ENCODE measurements around the gene SH3RF3.
A peak's percentile ranks its signal among the peaks of the same experiment; 100 is the strongest.

The SH3RF3 gene

DNA sequence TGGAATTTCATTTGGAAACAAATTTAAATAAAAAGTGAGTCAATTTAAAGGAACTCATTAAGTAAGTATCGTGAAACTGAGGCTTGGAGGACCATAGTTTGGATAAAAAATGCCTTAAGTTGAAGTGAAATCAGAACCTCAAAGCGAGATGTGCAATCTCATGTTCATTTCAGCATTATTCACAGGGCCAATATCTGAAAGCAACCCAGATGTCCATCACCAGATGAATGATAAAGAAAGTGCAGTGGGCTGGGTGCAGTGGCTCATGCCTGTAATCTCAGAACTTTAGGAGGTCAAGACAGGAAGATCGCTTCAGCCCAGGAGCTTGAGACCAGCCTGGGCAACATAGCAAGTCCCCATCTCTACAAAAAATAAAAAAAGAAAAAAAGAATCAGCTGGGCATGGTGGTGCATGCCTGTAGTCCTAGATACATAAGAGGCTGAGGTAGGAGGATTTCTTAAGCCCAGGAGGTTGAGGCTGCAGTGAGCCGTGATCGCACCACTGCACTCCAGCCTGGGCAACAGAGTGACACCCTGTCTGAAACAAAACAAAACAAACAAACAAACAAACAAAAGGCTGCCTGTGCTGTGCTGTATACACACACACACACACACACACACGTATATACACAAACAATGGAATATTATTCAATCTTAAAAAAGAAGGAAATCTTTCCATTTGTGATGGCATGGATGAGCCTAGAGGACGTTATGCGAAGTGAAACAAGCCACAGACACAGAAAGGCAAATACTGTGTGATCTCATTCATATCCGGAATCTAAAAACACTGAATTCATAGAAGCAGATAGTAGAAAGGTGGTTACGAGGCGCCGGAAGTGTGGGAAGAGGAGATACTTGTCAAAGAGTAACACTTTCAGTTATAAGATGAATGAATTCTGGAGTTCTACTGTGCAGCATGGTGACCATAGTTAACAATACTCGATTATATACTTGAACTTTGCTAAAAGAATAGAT lies 14.5 kb downstream of the SH3RF3 start:
- Histone ChIP-seq H4K8ac (ENCODE audit: low read length) (no peak overlapping the region), H2BK5ac (ENCODE audit: low read depth, low read length, poor library complexity, severe bottlenecking) (no peak overlapping the region), H3K4me3 (ENCODE audit: insufficient read depth in 1 of 2, low read depth in 1 of 2, low read length in 2 of 2) (no peak overlapping the region), H3K4ac (ENCODE audit: low read depth in 1 of 2, low read length in 2 of 2) (no peak overlapping the region), H2BK12ac (ENCODE audit: low read length in 2 of 2) (no peak overlapping the region), H3K23ac (ENCODE audit: low read length in 2 of 2) (no peak overlapping the region), H2BK15ac (ENCODE audit: low read depth, poor library complexity, severe bottlenecking) (no peak overlapping the region), H3K4me1 (ENCODE audit: control insufficient read depth, insufficient read depth, low read depth, low read length) (peaks cover 2% of the 10 kb centered on the region), H4K91ac (ENCODE audit: low read length) (no peak overlapping the region), H3K14ac (ENCODE audit: low read length in 2 of 2) (no peak overlapping the region), H2AK5ac (ENCODE audit: low read length, severe bottlenecking) (no peak overlapping the region), H3K79me1 (replicated peaks; ENCODE audit: low read length, poor library complexity, severe bottlenecking) (peaks cover 57% of the 10 kb centered on the region), H3K18ac (ENCODE audit: low read depth in 1 of 2, low read length in 2 of 2) (no peak overlapping the region), H2BK120ac (ENCODE audit: low read depth, low read length) (no peak overlapping the region), H3K27ac (ENCODE audit: low read length, poor library complexity, severe bottlenecking) (no peak overlapping the region), H3K9ac (ENCODE audit: low read length) (no peak overlapping the region), H3K27me3 (ENCODE audit: control insufficient read depth in 1 of 2, insufficient read depth in 1 of 2, low read length in 2 of 2) (peaks cover 0 to 6% of the 10 kb centered on the region in 2 experiments), H3K9me3 (ENCODE audit: control insufficient read depth, low read length) (no peaks in the 10 kb centered on the region), H2AFZ (ENCODE audit: low read depth, low read length) (no peak overlapping the region), H3K4me2 (ENCODE audit: low read length, poor library complexity, severe bottlenecking) (no peak overlapping the region), H3K36me3 (ENCODE audit: control insufficient read depth in 1 of 2, insufficient read depth in 2 of 2, low read depth in 1 of 2, low read length in 2 of 2) (no peaks in the 10 kb centered on the region)
- WGBS: 98% methylated on average over 7 of the region's 13 CpGs
- DNase-seq: no peak

GRCh38 chr2:109144271-109144670 lies 15.3 kb downstream of the SH3RF3 start:
- Histone ChIP-seq H2BK15ac (ENCODE audit: low read depth, poor library complexity, severe bottlenecking) (no peak overlapping the region), H3K4me3 (ENCODE audit: insufficient read depth in 1 of 2, low read depth in 1 of 2, low read length in 2 of 2) (no peak overlapping the region), H3K4ac (ENCODE audit: low read depth in 1 of 2, low read length in 2 of 2) (no peak overlapping the region), H3K36me3 (ENCODE audit: control insufficient read depth in 1 of 2, insufficient read depth in 2 of 2, low read depth in 1 of 2, low read length in 2 of 2) (no peaks in the 10 kb centered on the region), H3K4me1 (ENCODE audit: control insufficient read depth, insufficient read depth, low read depth, low read length) (peaks cover 1% of the 10 kb centered on the region), H3K23ac (ENCODE audit: low read length in 2 of 2) (no peak overlapping the region), H2BK120ac (ENCODE audit: low read depth, low read length) (no peak overlapping the region), H4K91ac (ENCODE audit: low read length) (no peak overlapping the region), H2BK5ac (ENCODE audit: low read depth, low read length, poor library complexity, severe bottlenecking) (no peak overlapping the region), H3K14ac (ENCODE audit: low read length in 2 of 2) (peak overlapping the region in 1 of 2 experiments; percentile 49), H2BK12ac (ENCODE audit: low read length in 2 of 2) (no peak overlapping the region), H3K79me1 (replicated peaks; ENCODE audit: low read length, poor library complexity, severe bottlenecking) (peaks cover 56% of the 10 kb centered on the region), H3K27ac (ENCODE audit: low read length, poor library complexity, severe bottlenecking) (no peak overlapping the region), H4K8ac (ENCODE audit: low read length) (no peak overlapping the region), H3K18ac (ENCODE audit: low read depth in 1 of 2, low read length in 2 of 2) (no peak overlapping the region), H3K27me3 (ENCODE audit: control insufficient read depth in 1 of 2, insufficient read depth in 1 of 2, low read length in 2 of 2) (peaks cover 0 to 6% of the 10 kb centered on the region in 2 experiments), H2AK5ac (ENCODE audit: low read length, severe bottlenecking) (no peak overlapping the region), H3K9ac (ENCODE audit: low read length) (no peak overlapping the region), H2AFZ (ENCODE audit: low read depth, low read length) (no peak overlapping the region), H3K4me2 (ENCODE audit: low read length, poor library complexity, severe bottlenecking) (no peak overlapping the region), H3K9me3 (ENCODE audit: control insufficient read depth, low read length) (no peaks in the 10 kb centered on the region)
- DNase-seq: no peak
- 89% methylated on average over 5 of the region's 5 CpGs for WGBS

DNA sequence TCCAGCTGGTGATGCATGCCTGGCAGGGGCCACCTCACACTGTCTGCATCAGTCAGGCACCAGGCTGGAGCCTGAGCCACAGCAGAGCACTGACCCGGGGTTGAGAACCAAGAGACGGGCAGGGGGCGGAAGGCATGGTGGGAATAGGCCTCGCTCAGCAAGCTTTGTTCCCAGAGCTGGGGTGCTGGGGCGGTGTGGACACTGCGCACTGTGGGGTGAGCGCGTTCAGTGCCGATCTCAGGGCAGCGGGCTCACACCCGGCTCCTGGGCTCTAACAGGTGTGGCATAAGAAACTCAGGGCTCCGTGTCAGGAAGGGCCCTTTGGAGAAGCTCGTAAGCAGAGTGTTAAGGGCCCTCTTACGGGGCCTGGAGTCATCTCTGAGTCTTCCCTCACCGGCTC lies 15.7 kb downstream of the SH3RF3 start:
- Histone ChIP-seq H2BK5ac (ENCODE audit: low read depth, low read length, poor library complexity, severe bottlenecking) (no peak overlapping the region), H3K4ac (ENCODE audit: low read depth in 1 of 2, low read length in 2 of 2) (peak overlapping the region in 1 of 2 experiments; percentile 6), H2BK15ac (ENCODE audit: low read depth, poor library complexity, severe bottlenecking) (no peak overlapping the region), H3K23ac (ENCODE audit: low read length in 2 of 2) (no peak overlapping the region), H2BK120ac (ENCODE audit: low read depth, low read length) (no peak overlapping the region), H2BK12ac (ENCODE audit: low read length in 2 of 2) (no peak overlapping the region), H3K14ac (ENCODE audit: low read length in 2 of 2) (peak overlapping the region in 1 of 2 experiments; percentile 49), H4K91ac (ENCODE audit: low read length) (no peak overlapping the region), H3K27ac (ENCODE audit: low read length, poor library complexity, severe bottlenecking) (no peak overlapping the region), H3K27me3 (ENCODE audit: control insufficient read depth in 1 of 2, insufficient read depth in 1 of 2, low read length in 2 of 2) (peaks cover 0 to 6% of the 10 kb centered on the region in 2 experiments), H3K4me3 (ENCODE audit: insufficient read depth in 1 of 2, low read depth in 1 of 2, low read length in 2 of 2) (no peak overlapping the region), H4K8ac (ENCODE audit: low read length) (no peak overlapping the region), H3K4me2 (ENCODE audit: low read length, poor library complexity, severe bottlenecking) (no peak overlapping the region), H3K4me1 (ENCODE audit: control insufficient read depth, insufficient read depth, low read depth, low read length) (peaks cover 1% of the 10 kb centered on the region), H3K9me3 (ENCODE audit: control insufficient read depth, low read length) (no peaks in the 10 kb centered on the region), H3K79me1 (replicated peaks; ENCODE audit: low read length, poor library complexity, severe bottlenecking) (peaks cover 56% of the 10 kb centered on the region), H3K36me3 (ENCODE audit: control insufficient read depth in 1 of 2, insufficient read depth in 2 of 2, low read depth in 1 of 2, low read length in 2 of 2) (no peaks in the 10 kb centered on the region), H3K9ac (ENCODE audit: low read length) (no peak overlapping the region), H2AFZ (ENCODE audit: low read depth, low read length) (no peak overlapping the region), H2AK5ac (ENCODE audit: low read length, severe bottlenecking) (no peak overlapping the region), H3K18ac (ENCODE audit: low read depth in 1 of 2, low read length in 2 of 2) (no peak overlapping the region)
- 97% methylated on average over 15 of the region's 15 CpGs for WGBS
- DNase-seq: no peak

DNA sequence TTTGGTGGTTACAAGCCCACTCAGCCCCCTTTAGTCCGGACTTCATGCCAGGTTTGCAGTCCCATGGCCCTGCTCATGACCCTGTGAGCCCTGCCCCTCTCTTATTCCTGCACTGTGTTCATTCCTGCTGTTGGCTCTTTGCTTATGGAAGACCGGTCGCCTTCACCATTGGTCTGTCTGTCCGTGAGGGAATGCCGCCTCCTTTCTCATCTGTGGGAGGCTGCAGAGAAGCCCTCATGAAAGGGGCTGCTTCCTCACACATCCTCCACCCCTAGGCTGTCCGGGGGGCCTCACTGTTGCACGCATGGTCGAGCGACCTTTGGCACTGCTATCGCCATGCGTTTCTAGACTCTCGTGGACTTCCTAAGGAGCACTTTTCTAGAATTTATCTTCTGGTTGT lies 16.3 kb downstream of the SH3RF3 start:
- Histone ChIP-seq H3K9ac (ENCODE audit: low read length) (no peak overlapping the region), H3K4me1 (ENCODE audit: control insufficient read depth, insufficient read depth, low read depth, low read length) (peaks cover 1% of the 10 kb centered on the region), H4K91ac (ENCODE audit: low read length) (no peak overlapping the region), H3K23ac (ENCODE audit: low read length in 2 of 2) (no peak overlapping the region), H3K27ac (ENCODE audit: low read length, poor library complexity, severe bottlenecking) (no peak overlapping the region), H4K8ac (ENCODE audit: low read length) (no peak overlapping the region), H3K79me1 (replicated peaks; ENCODE audit: low read length, poor library complexity, severe bottlenecking) (peaks cover 60% of the 10 kb centered on the region), H3K18ac (ENCODE audit: low read depth in 1 of 2, low read length in 2 of 2) (no peak overlapping the region), H2AK5ac (ENCODE audit: low read length, severe bottlenecking) (no peak overlapping the region), H2BK12ac (ENCODE audit: low read length in 2 of 2) (no peak overlapping the region), H3K4me3 (ENCODE audit: insufficient read depth in 1 of 2, low read depth in 1 of 2, low read length in 2 of 2) (no peak overlapping the region), H3K14ac (ENCODE audit: low read length in 2 of 2) (no peak overlapping the region), H2AFZ (ENCODE audit: low read depth, low read length) (no peak overlapping the region), H3K4ac (ENCODE audit: low read depth in 1 of 2, low read length in 2 of 2) (no peak overlapping the region), H2BK5ac (ENCODE audit: low read depth, low read length, poor library complexity, severe bottlenecking) (no peak overlapping the region), H3K36me3 (ENCODE audit: control insufficient read depth in 1 of 2, insufficient read depth in 2 of 2, low read depth in 1 of 2, low read length in 2 of 2) (no peaks in the 10 kb centered on the region), H3K27me3 (ENCODE audit: control insufficient read depth in 1 of 2, insufficient read depth in 1 of 2, low read length in 2 of 2) (peaks cover 0 to 6% of the 10 kb centered on the region in 2 experiments), H3K9me3 (ENCODE audit: control insufficient read depth, low read length) (no peaks in the 10 kb centered on the region), H2BK15ac (ENCODE audit: low read depth, poor library complexity, severe bottlenecking) (no peak overlapping the region), H2BK120ac (ENCODE audit: low read depth, low read length) (no peak overlapping the region), H3K4me2 (ENCODE audit: low read length, poor library complexity, severe bottlenecking) (no peak overlapping the region)
- DNase-seq: no peak
- WGBS: 87% methylated on average over 12 of the region's 12 CpGs

Data from mesenchymal stem cell (in vitro differentiated cells and primary cell).